Astrocyte (in vitro differentiated cells and primary cell): ENCODE results near the gene CDC42BPG. TPM values are rescaled to one million over a fixed set of nuclear protein-coding genes. Genes with fewer than 3 reads are reported as not detected.
A peak's percentile ranks its signal among the peaks of the same experiment; 100 is the strongest.

Experiments
- DNase-seq: peaks from one replicate; pipeline ENCODE4 v3.0.0-alpha.2; 2010; ENCODE audit warnings: low read depth
- FAIRE-seq: peaks from 2 replicates; lab custom pipeline; 2011; peaks lifted over from hg19 to GRCh38; lab: Jason Lieb, UNC
- H2AFZ ChIP-seq: 2 replicates; pipeline ENCODE4 v1.6.0; 2012; ENCODE audit warnings: low read depth, low read length, inconsistent platforms
- H3K27ac ChIP-seq: 2 replicates; pipeline ENCODE4 v1.5.1; 2011; ENCODE audit warnings: low read depth, low read length, inconsistent platforms
- H3K27me3 ChIP-seq: 2 replicates; pipeline ENCODE4 v1.6.0; 2011; ENCODE audit warnings: low read length, inconsistent platforms; ENCODE audit not compliant: insufficient read depth
- H3K36me3 ChIP-seq: 2 replicates; pipeline ENCODE4 v1.5.1; 2011; ENCODE audit warnings: low read length, inconsistent platforms; ENCODE audit not compliant: insufficient read depth
- H3K4me1 ChIP-seq: 2 replicates; pipeline ENCODE4 v1.5.1; 2011; ENCODE audit warnings: low read length, inconsistent platforms; ENCODE audit not compliant: insufficient read depth
- H3K4me2 ChIP-seq: 2 replicates; pipeline ENCODE4 v1.6.0; 2012; ENCODE audit warnings: low read length, inconsistent platforms
- H3K4me3 ChIP-seq: 2 replicates; pipeline ENCODE4 v1.5.1; 2011; ENCODE audit warnings: low read depth, mild to moderate bottlenecking, low read length, inconsistent platforms; ENCODE audit not compliant: insufficient read depth
- H3K79me2 ChIP-seq: 2 replicates; pipeline ENCODE4 v1.6.0; 2012; ENCODE audit warnings: mild to moderate bottlenecking, low read length, inconsistent platforms; ENCODE audit not compliant: insufficient read depth
- H3K9ac ChIP-seq: 2 replicates; pipeline ENCODE4 v1.6.0; 2012; ENCODE audit warnings: mild to moderate bottlenecking, low read length, inconsistent platforms
- H3K9me3 ChIP-seq: 2 replicates; pipeline ENCODE4 v1.5.1; 2012; ENCODE audit warnings: low read depth, mild to moderate bottlenecking, low read length, inconsistent platforms; ENCODE audit not compliant: insufficient read depth
- H4K20me1 ChIP-seq: 2 replicates; pipeline ENCODE4 v1.6.0; 2012; ENCODE audit warnings: low read length, inconsistent platforms; ENCODE audit not compliant: insufficient read depth
- H3K27ac Mint-ChIP-seq: one replicate; pipeline ENCODE4 v1.8.0; 2021; ENCODE audit warnings: mild to moderate bottlenecking, mixed read lengths; ENCODE audit not compliant: unreplicated experiment
- H3K27me3 Mint-ChIP-seq: one replicate; pipeline ENCODE4 v1.8.0; 2021; ENCODE audit warnings: low read depth, mixed read lengths; ENCODE audit not compliant: unreplicated experiment
- H3K36me3 Mint-ChIP-seq: one replicate; pipeline ENCODE4 v1.8.0; 2021; ENCODE audit warnings: low read depth, mixed read lengths; ENCODE audit not compliant: unreplicated experiment
- H3K4me1 Mint-ChIP-seq: one replicate; pipeline ENCODE4 v1.8.0; 2021; ENCODE audit warnings: low read depth, mixed read lengths; ENCODE audit not compliant: unreplicated experiment
- H3K4me3 Mint-ChIP-seq: one replicate; pipeline ENCODE4 v1.8.0; 2021; ENCODE audit warnings: mild to moderate bottlenecking, moderate library complexity, mixed read lengths; ENCODE audit not compliant: unreplicated experiment
- H3K9me3 Mint-ChIP-seq: one replicate; pipeline ENCODE4 v1.8.0; 2021; ENCODE audit warnings: mild to moderate bottlenecking, mixed read lengths; ENCODE audit not compliant: unreplicated experiment
- EZH2 ChIP-seq: IDR thresholded peaks from 2 replicates; pipeline ENCODE4 v1.6.1; 2012; ENCODE audit warnings: mild to moderate bottlenecking, low read length, inconsistent platforms; ENCODE audit not compliant: insufficient read depth
- total RNA-seq: library from RNA; stranded (reverse); gene quantifications from 2 replicates; pipeline ENCODE4 v1.2.1, GENCODE V29; 2021
- TF ChIP-seq, protein P1 (sequence below): IDR thresholded peaks from 2 replicates; pipeline ENCODE4 v1.5.1; 2011; ENCODE audit warnings: low read depth, mild to moderate bottlenecking, inconsistent platforms, low read length, moderate library complexity; ENCODE audit not compliant: insufficient read depth

Gene CDC42BPG
- total RNA-seq, 1 donor from 2014 or later = 4.6 TPM

DNA sequence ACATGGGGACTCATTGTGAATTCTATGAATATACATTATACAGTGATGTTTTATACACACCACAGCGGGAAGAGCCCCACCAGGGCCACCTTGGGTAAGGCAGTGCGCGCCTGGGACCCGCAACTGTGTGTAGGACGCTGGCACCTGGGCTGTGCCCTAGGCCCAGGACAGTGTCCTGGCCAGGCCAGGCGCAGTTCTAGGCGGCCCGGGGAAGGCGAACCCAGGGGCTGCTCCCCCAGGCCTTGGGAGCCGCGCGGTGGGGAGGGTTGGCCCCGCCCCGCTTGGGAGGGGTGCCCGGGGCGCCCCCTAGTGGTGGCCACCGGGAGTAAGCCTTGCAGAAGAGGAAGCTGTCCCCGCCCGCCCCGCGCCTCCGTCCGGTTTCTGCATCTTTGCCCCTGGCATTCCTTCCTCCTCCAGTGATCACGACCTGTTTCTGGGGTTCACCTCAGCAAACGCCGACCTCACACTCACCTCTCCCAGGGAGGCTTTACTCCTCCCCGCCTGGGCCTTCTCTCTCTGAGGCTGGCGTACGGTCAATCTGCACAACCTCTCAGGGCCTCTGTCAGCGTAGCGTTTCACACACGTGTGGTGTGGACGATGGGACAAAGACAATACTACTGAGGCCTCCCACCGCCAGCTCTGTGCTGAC lies 43.4 kb upstream of the CDC42BPG start:
- Histone ChIP-seq H2AFZ (peak overlapping the region; percentile 99), H3K4me2 (peak overlapping the region; percentile 85), H3K4me1 (peaks cover 8% of the 10 kb centered on the region), H3K79me2 (no peaks in the 10 kb centered on the region), H4K20me1 (no peaks in the 10 kb centered on the region), H3K36me3 (no peaks in the 10 kb centered on the region), H3K27ac (no peak overlapping the region), H3K9me3 (no peaks in the 10 kb centered on the region), H3K4me3 (peak overlapping the region; percentile 38), H3K9ac (peak overlapping the region; percentile 52), H3K27me3 (no peaks in the 10 kb centered on the region)
- Mint-ChIP-seq H3K27me3 (peaks cover 7% of the 10 kb centered on the region), H3K36me3 (peaks cover 2% of the 10 kb centered on the region), H3K4me1 (peaks cover 14% of the 10 kb centered on the region), H3K4me3 (peak overlapping the region; percentile 79), H3K27ac (peak overlapping the region; percentile 47), H3K9me3 (no peaks in the 10 kb centered on the region)
- DNase-seq (no peak), FAIRE-seq (no peak)
- no peak for TF ChIP-seq EZH2
- TF ChIP-seq, protein P1, sequence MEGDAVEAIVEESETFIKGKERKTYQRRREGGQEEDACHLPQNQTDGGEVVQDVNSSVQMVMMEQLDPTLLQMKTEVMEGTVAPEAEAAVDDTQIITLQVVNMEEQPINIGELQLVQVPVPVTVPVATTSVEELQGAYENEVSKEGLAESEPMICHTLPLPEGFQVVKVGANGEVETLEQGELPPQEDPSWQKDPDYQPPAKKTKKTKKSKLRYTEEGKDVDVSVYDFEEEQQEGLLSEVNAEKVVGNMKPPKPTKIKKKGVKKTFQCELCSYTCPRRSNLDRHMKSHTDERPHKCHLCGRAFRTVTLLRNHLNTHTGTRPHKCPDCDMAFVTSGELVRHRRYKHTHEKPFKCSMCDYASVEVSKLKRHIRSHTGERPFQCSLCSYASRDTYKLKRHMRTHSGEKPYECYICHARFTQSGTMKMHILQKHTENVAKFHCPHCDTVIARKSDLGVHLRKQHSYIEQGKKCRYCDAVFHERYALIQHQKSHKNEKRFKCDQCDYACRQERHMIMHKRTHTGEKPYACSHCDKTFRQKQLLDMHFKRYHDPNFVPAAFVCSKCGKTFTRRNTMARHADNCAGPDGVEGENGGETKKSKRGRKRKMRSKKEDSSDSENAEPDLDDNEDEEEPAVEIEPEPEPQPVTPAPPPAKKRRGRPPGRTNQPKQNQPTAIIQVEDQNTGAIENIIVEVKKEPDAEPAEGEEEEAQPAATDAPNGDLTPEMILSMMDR = peak; percentile 38

DNA sequence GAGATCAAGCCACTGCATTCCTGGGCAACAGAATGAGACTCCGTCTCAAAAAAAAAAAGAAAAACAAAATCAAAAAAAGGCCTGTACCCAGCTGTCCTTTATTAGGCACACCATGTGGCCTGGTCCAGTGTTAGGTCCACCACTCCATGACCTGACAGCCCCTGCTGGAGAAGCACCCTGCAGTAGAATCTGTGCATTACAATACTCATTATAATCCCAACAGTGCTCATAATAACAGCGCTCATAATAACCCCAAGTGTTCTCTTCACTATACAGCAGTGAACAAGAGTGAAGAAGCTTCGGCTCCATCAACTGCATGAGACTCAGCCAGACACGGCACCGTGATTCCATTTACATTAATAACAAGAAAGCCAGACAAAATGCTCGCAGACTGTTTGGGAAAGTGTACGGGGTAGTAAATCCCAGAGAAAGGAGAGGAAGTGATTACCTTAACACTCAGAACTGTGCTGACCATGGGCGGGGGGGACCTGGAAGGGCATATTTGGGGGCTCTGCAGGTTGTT lies 42.8 kb upstream of the CDC42BPG start:
- Mint-ChIP-seq H3K4me3 (peak overlapping the region; percentile 12), H3K27ac (no peak overlapping the region), H3K4me1 (peaks cover 14% of the 10 kb centered on the region), H3K36me3 (peaks cover 2% of the 10 kb centered on the region), H3K27me3 (peaks cover 7% of the 10 kb centered on the region), H3K9me3 (no peaks in the 10 kb centered on the region)
- no peaks in the 10 kb centered on the region for H3K36me3 ChIP-seq
- DNase-seq (no peak), FAIRE-seq (no peak)
- no peak for TF ChIP-seq EZH2
- TF ChIP-seq, protein P1 = no peak
- H3K79me2 ChIP-seq = no peaks in the 10 kb centered on the region
- H3K4me2 ChIP-seq = peak overlapping the region; percentile 85
- no peaks in the 10 kb centered on the region for H3K27me3 ChIP-seq
- H3K27ac ChIP-seq = no peak overlapping the region
- H3K9ac ChIP-seq = peak overlapping the region; percentile 16
- no peak overlapping the region for H3K4me3 ChIP-seq
- no peaks in the 10 kb centered on the region for H3K9me3 ChIP-seq
- H4K20me1 ChIP-seq = no peaks in the 10 kb centered on the region
- peak overlapping the region; percentile 3 for H2AFZ ChIP-seq
- peaks cover 8% of the 10 kb centered on the region for H3K4me1 ChIP-seq
